Cardiac fibroblast (primary cell): ENCODE measurements around the gene PRR15L.

Experiments
- DNase-seq, 2 donors: peaks; one replicate each; pipeline versions ENCODE4 v3.0.0 to v3.0.0-alpha.2; 2010; ENCODE audit warnings: low read depth in 2 of 2
- H3K4me3 ChIP-seq, 2 donors: replicated peaks in 1 of 2; 1 replicate in 1 of 2; 2 replicates in 1 of 2; pipeline ENCODE4 v1.5.1; 2011; ENCODE audit warnings: low read depth in 2 of 2, low read length in 2 of 2, mild to moderate bottlenecking in 2 of 2, moderate library complexity in 1 of 2
- CTCF ChIP-seq: IDR thresholded peaks from one replicate; pipeline ENCODE4 v1.5.1; 2011; ENCODE audit warnings: low read depth, mild to moderate bottlenecking, low read length, inconsistent platforms

PRR15L gene

GRCh38 chr17:47952171-47953021, 5.3 kb downstream of the PRR15L start:
- TF ChIP-seq CTCF, result no peak
- no peak overlapping the region for H3K4me3 ChIP-seq
- DNase-seq, result no peak

GRCh38 chr17:47950448-47950847, 7.2 kb downstream of the PRR15L start:
- DNase-seq, result no peak
- no peak overlapping the region for H3K4me3 ChIP-seq
- no peak for TF ChIP-seq CTCF

- no peak overlapping the region for H3K4me3 ChIP-seq
- DNase-seq, result no peak
- no peak for TF ChIP-seq CTCF
Observed at GRCh38 chr17:47949946-47950345, 7.7 kb downstream of the PRR15L start.

GRCh38 chr17:47949197-47949759, 8.4 kb downstream of the PRR15L start:
- H3K4me3 ChIP-seq, result peak overlapping the region in 1 of 2 donors; percentile 22
- TF ChIP-seq CTCF, result peak; percentile 89
- DNase-seq, result peak; percentile 82 to 92

GRCh38 chr17:47948706-47949196, 8.9 kb downstream of the PRR15L start:
- H3K4me3 ChIP-seq, result no peak overlapping the region
- DNase-seq, result no peak
- TF ChIP-seq CTCF, result no peak

GRCh38 chr17:47946929-47947397, 10.7 kb downstream of the PRR15L start:
- peak; percentile 83 for TF ChIP-seq CTCF
- DNase-seq, result peak; percentile 85 to 89
- H3K4me3 ChIP-seq, result no peak overlapping the region
